ENCODE measurements around the gene TRMT10C. TPM values are rescaled to one million over a fixed set of nuclear protein-coding genes. Genes with fewer than 3 reads are reported as not detected.

The TRMT10C gene
- total and polyA plus RNA-seq, 9 of the 15 experiments (the other 6 are each of a cell fraction or from before 2014, with no cell fraction given): 48.6 to 106 (median 63.9) TPM

DNA sequence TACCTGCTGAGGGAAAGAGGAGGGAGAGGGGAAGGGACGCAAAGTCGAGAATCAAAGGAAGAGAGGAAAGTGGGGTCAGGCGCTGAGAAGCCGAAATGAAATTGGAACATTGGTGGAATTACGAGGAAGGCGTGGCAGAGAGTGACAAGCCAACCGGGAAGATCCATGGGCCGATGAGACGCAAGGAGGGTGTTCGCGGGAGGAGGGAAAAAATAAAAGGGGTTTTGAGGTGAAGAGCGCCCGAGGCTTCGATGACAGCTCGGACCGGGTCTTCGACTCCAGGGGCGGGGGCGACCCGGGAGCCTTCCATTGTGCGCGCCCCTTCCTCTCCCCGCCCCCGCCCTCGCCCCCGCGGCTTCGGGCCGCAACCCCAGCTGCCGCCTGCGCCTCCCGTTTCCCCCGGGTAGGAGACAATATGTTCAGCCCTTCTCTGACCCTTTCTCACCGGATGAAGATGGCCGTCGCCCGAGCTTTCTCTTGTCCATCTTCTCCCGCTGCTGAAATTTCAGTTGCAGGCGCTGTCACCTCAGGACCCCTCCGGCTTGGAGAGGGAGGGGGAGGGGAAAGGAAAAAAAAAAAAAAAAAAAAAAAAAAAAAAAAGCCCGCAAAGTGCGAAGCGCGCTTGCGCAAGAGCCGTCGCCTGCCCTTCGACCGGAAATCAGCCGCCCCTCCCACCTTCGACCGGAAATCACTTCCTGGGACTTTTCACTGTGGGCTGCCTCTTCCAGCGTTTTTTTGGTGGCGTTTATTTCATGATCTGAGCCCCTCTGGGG is 48.8 kb upstream of the TRMT10C start, which contains the start of gene SENP7 (continued):
- TF ChIP-seq, protein P1, sequence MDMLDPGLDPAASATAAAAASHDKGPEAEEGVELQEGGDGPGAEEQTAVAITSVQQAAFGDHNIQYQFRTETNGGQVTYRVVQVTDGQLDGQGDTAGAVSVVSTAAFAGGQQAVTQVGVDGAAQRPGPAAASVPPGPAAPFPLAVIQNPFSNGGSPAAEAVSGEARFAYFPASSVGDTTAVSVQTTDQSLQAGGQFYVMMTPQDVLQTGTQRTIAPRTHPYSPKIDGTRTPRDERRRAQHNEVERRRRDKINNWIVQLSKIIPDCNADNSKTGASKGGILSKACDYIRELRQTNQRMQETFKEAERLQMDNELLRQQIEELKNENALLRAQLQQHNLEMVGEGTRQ (CRISPR knock-in tag; IDR thresholded peaks at IDR 0.05): no peak
- no peak for TF ChIP-seq HLTF (IDR thresholded peaks at IDR 0.05)
- TF ChIP-seq, protein P2, sequence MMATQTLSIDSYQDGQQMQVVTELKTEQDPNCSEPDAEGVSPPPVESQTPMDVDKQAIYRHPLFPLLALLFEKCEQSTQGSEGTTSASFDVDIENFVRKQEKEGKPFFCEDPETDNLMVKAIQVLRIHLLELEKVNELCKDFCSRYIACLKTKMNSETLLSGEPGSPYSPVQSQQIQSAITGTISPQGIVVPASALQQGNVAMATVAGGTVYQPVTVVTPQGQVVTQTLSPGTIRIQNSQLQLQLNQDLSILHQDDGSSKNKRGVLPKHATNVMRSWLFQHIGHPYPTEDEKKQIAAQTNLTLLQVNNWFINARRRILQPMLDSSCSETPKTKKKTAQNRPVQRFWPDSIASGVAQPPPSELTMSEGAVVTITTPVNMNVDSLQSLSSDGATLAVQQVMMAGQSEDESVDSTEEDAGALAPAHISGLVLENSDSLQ (IDR thresholded peaks at IDR 0.05): peak; percentile 78
- TF ChIP-seq, protein P3, sequence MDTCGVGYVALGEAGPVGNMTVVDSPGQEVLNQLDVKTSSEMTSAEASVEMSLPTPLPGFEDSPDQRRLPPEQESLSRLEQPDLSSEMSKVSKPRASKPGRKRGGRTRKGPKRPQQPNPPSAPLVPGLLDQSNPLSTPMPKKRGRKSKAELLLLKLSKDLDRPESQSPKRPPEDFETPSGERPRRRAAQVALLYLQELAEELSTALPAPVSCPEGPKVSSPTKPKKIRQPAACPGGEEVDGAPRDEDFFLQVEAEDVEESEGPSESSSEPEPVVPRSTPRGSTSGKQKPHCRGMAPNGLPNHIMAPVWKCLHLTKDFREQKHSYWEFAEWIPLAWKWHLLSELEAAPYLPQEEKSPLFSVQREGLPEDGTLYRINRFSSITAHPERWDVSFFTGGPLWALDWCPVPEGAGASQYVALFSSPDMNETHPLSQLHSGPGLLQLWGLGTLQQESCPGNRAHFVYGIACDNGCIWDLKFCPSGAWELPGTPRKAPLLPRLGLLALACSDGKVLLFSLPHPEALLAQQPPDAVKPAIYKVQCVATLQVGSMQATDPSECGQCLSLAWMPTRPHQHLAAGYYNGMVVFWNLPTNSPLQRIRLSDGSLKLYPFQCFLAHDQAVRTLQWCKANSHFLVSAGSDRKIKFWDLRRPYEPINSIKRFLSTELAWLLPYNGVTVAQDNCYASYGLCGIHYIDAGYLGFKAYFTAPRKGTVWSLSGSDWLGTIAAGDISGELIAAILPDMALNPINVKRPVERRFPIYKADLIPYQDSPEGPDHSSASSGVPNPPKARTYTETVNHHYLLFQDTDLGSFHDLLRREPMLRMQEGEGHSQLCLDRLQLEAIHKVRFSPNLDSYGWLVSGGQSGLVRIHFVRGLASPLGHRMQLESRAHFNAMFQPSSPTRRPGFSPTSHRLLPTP (IDR thresholded peaks at IDR 0.05; ENCODE audit: borderline replicate concordance, extremely low read depth, insufficient read length): no peak
- TF ChIP-seq MEIS2 (IDR thresholded peaks at IDR 0.05; ENCODE audit: partially characterized antibody): peak; percentile 1
- no peak for TF ChIP-seq CCNT2 (IDR thresholded peaks at IDR 0.05; ENCODE audit: borderline replicate concordance, extremely low read depth, insufficient read length, low read depth, low read length)
- TF ChIP-seq, protein P4, sequence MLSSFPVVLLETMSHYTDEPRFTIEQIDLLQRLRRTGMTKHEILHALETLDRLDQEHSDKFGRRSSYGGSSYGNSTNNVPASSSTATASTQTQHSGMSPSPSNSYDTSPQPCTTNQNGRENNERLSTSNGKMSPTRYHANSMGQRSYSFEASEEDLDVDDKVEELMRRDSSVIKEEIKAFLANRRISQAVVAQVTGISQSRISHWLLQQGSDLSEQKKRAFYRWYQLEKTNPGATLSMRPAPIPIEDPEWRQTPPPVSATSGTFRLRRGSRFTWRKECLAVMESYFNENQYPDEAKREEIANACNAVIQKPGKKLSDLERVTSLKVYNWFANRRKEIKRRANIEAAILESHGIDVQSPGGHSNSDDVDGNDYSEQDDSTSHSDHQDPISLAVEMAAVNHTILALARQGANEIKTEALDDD (IDR thresholded peaks at IDR 0.05): no peak
- TF ChIP-seq BCOR (IDR thresholded peaks at IDR 0.05): no peak
- TF ChIP-seq PML (IDR thresholded peaks at IDR 0.05; ENCODE audit: low read length): peak; percentile 35; the same call in 1 of the 2 replicates
- TF ChIP-seq, protein P5, sequence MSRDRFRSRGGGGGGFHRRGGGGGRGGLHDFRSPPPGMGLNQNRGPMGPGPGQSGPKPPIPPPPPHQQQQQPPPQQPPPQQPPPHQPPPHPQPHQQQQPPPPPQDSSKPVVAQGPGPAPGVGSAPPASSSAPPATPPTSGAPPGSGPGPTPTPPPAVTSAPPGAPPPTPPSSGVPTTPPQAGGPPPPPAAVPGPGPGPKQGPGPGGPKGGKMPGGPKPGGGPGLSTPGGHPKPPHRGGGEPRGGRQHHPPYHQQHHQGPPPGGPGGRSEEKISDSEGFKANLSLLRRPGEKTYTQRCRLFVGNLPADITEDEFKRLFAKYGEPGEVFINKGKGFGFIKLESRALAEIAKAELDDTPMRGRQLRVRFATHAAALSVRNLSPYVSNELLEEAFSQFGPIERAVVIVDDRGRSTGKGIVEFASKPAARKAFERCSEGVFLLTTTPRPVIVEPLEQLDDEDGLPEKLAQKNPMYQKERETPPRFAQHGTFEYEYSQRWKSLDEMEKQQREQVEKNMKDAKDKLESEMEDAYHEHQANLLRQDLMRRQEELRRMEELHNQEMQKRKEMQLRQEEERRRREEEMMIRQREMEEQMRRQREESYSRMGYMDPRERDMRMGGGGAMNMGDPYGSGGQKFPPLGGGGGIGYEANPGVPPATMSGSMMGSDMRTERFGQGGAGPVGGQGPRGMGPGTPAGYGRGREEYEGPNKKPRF (IDR thresholded peaks at IDR 0.05; ENCODE audit: low read depth, low read length): no peak
- no peak for TF ChIP-seq PHB (CRISPR knock-in tag; IDR thresholded peaks at IDR 0.05)
- peak; percentile 74 for TF ChIP-seq NR2C1 (IDR thresholded peaks at IDR 0.05)
- TF ChIP-seq NR2C1 (tag; IDR thresholded peaks at IDR 0.05): peak; percentile 65
- TF ChIP-seq C11orf30 (IDR thresholded peaks at IDR 0.05; ENCODE audit: low read depth): no peak
- no peak for TF ChIP-seq ZNF408 (CRISPR knock-in tag; IDR thresholded peaks at IDR 0.05; ENCODE audit: low read depth)
- TF ChIP-seq, protein P6, sequence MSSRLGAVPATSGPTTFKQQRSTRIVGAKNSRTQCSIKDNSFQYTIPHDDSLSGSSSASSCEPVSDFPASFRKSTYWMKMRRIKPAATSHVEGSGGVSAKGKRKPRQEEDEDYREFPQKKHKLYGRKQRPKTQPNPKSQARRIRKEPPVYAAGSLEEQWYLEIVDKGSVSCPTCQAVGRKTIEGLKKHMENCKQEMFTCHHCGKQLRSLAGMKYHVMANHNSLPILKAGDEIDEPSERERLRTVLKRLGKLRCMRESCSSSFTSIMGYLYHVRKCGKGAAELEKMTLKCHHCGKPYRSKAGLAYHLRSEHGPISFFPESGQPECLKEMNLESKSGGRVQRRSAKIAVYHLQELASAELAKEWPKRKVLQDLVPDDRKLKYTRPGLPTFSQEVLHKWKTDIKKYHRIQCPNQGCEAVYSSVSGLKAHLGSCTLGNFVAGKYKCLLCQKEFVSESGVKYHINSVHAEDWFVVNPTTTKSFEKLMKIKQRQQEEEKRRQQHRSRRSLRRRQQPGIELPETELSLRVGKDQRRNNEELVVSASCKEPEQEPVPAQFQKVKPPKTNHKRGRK (tag; IDR thresholded peaks at IDR 0.05): no peak
- peak; percentile 18; the same call in 1 of the 2 replicates for TF ChIP-seq BHLHE40 (IDR thresholded peaks at IDR 0.05; ENCODE audit: low read length)
- no peak for TF ChIP-seq SAFB (IDR thresholded peaks at IDR 0.05; ENCODE audit: borderline replicate concordance, low read depth, low read length)
